Pulmonary artery endothelial cell (primary cell): Measurements from ENCODE around the gene TXNDC2. TPM values are rescaled to one million over a fixed set of nuclear protein-coding genes. Genes with fewer than 3 reads are reported as not detected.
"Not testable (repeated sequence)": the region's sequence is repeated elsewhere in the genome, so short reads cannot be mapped to it uniquely, and the experiment has no call there.

Experiments used
- DNase-seq: peaks from one replicate; pipeline ENCODE4 v3.0.0-alpha.2; 2011; ENCODE audit warnings: low read depth, low spot score
- total RNA-seq: library from RNA; depleted of rRNA; stranded (reverse); fragments of >200 nt; gene quantifications from 2 replicates; pipeline ENCODE4 v1.2.3, GENCODE V29; 2014

The TXNDC2 gene
- total RNA-seq, 1 donor from 2014 or later: under 0.01 TPM

DNA sequence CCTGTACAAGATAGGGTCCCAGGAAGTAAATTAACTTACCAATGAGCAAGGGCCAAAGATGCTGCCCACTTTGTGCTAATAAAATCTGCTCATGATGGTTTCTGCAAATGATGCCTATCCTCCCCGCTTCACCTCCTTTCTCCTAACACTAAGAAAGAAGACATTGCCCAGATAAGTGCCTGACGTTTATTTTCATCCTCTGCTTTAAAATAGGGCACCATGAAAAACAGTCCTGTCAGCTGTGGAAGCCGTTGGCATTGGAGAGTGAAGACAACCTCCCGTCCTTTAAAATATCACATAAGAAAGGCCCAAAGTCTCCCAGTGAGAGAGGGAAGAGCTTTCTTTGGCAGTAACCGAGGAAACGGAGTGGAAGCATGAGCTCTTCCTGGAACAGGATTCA lies 1.7 kb upstream of the TXNDC2 start:
- DNase-seq: no peak

GRCh38 chr18:9884532-9885140 lies 1.1 kb upstream of the TXNDC2 start:
- DNase-seq: no peak

GRCh38 chr18:9886005-9886348 lies 204 bp downstream of the TXNDC2 start:
- DNase-seq: no peak

GRCh38 chr18:9887992-9888391 lies 2.2 kb downstream of the TXNDC2 start:
- DNase-seq: no peak

DNA sequence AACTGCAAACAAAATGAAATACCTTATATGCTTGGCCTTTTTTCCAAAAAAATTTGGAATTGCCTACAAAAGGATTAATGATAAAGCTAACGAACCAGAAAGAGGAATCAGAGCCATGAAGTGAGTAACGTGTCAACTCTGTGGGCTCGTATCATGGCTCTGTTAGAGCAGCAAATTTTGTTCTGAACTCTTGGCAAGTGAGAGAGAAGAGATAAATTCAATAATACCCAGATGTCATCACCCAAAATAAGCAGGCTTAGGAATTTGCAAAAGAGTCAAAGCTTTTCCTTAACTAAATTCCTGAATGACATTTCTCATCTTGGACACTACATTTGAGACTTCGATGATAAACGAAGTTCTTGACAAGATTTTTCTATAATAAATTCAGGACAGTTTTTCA lies 4.4 kb downstream of the TXNDC2 start:
- DNase-seq: no peak

DNA sequence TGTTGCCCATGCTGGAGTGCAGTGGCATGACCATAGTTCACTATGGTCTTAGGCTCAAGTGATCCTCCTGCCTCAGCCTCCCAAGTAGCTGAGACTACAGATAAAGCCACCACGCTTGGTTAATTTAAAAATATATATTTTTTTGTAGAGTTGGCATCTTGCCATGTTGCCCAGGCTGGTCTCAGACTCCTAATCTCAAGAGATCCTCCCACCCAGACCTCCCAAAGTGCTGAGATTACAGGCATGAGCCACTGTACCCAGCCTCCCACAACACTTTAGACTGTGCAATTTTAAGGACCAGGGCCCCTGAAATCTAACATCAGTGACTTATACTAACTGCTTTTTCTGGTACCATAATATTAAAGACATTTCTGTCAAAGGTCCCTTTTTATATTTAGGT lies 5.2 kb downstream of the TXNDC2 start:
- DNase-seq: no peak

DNA sequence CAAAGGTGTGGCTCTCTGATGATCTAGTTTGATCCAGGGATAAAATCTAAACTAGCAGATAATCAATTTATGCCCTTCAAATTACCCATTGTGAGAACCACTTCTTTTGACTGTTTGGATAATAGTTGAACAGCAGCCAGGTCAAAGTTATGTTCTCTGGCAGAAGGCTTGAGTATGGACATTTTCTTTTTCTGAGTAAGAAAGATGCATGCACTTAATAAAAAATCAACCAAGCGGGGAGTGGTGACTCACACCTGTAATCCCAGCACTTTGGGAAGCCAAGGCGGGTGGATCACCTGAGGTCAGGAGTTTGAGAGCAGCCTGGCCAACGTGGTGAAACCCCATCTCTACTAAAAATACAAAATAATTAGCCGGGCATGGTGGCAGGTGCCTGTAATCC lies 5.7 kb downstream of the TXNDC2 start:
- DNase-seq: not testable (repeated sequence)

GRCh38 chr18:9894454-9895068 lies 8.8 kb downstream of the TXNDC2 start:
- no peak for DNase-seq

- DNase-seq: no peak
Measured at GRCh38 chr18:9897129-9897528, 11.4 kb downstream of the TXNDC2 start.

- DNase-seq: not testable (repeated sequence)
Measured at GRCh38 chr18:9897787-9898291, 12.1 kb downstream of the TXNDC2 start.

DNA sequence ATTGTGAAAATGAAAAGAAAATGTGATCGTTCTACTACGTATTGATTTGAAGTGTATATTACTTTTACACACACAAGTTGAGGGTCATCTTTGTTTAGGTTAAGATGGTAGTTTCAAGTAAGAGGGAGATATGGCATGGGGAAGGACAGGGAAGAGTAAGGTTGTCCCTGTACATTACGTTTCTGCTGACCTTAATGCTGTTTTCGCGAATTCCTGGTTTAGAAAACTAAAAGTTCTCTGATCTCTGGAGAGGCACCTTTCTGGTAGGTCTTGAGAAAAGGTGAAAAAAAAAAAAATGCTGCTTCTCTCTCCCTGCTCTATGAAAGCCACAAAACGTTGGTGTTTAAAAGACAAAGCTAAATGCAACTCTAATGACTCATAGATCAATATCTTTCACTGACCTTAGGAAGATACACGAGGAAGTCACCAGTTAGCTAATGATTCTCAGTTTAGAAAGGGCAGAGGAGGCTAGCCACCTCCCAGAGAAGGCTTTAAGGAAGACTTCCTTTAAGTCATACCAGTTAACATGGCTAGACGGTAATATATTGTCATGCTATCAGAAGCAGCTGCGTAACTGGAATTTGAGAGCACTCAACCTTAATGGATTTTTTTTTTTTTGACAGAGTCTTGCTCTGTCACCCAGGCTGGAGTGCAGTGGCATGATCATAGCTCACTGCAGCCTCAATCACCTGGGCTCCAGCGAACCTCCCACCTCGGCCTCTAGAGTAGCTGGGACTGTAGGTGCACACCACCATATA lies 13.2 kb downstream of the TXNDC2 start:
- no peak for DNase-seq

- not testable (repeated sequence) for DNase-seq
Measured at GRCh38 chr18:9899550-9899930, 13.8 kb downstream of the TXNDC2 start.

- no peak for DNase-seq
Measured at GRCh38 chr18:9900699-9901098, 14.9 kb downstream of the TXNDC2 start.

GRCh38 chr18:9901377-9901776 lies 15.6 kb downstream of the TXNDC2 start:
- DNase-seq: no peak

- DNase-seq: not testable (repeated sequence)
Measured at GRCh38 chr18:9902264-9902663, 16.5 kb downstream of the TXNDC2 start.

GRCh38 chr18:9902832-9903231 lies 17.1 kb downstream of the TXNDC2 start:
- no peak for DNase-seq

DNA sequence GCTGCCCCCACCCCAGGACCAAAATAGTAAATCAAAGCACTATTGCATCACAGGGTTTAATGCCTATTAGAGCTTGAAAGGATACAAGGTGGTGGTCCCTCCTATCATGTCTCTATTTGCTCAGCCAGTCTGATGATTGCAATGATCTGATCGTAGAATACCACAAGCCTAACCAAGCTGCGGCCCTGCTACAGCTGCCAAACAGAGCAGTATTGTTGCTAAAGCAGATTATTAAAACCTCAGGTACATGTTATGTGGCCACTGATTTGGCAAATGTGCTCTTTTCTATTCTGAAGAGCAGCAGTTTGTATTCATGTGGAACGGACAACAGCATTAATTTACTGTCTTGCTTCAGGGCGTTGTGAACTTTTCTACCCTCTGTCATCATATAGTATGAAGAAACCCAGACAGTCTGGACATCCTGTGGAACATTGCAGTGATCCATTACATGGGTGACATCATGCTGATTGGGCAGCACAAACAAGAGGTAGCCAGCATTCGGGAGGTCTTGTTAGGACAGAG lies 19.7 kb downstream of the TXNDC2 start:
- no peak for DNase-seq

DNA sequence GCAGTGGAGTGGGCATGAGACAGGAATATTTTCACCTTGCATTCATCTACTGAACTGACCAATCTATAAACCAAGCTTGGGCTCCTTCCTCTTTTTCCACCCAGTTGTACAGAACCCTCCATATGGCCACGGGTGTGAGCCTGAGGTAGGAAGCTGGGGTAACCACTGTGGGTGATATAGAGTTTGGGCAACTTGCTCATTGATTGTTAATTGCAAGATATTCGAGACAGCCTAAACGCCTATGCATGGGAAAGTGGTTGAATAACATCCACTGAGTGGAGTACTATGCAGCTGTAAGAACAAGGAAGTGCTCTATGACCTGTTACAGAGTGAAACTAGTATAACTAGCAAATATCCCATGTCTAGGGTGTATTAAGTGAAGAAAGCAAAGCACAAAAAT lies 20.7 kb downstream of the TXNDC2 start:
- no peak for DNase-seq

DNA sequence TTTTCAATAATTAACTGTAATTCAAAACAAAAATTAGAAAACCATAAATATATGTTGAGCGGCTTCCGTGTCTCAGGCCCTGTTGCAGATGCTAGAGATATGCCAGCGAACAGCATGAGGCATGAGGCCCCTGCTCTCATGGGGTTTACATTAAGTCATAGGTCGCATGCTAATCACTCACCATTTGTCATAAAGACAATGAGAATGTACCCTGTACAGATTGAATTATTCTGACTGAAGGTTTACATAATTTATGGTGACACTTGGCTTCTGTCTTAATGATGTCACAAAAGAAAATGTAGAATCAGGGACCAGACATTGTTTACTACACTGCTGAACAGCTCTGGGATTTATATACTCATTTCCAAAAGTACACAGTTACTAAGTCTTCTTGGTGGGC lies 22.1 kb downstream of the TXNDC2 start:
- no peak for DNase-seq

GRCh38 chr18:9910071-9910470 lies 24.3 kb downstream of the TXNDC2 start:
- DNase-seq: no peak

- DNase-seq: no peak
Measured at GRCh38 chr18:9910661-9911060, 24.9 kb downstream of the TXNDC2 start.

- DNase-seq: no peak
Measured at GRCh38 chr18:9911226-9911625, 25.5 kb downstream of the TXNDC2 start.
